H7 (cell line): ENCODE measurements around the gene BLOC1S1. TPM values are rescaled to one million over a fixed set of nuclear protein-coding genes. Genes with fewer than 3 reads are reported as not detected.

ENCODE experiments used
- DNase-seq: peaks from one replicate; pipeline ENCODE4 v3.0.0; 2012
- H3K27me3 ChIP-seq: 2 replicates; pipeline ENCODE4 v1.6.0; 2011; ENCODE audit warnings: mild to moderate bottlenecking, low read length; ENCODE audit not compliant: control insufficient read depth, insufficient read depth
- H3K36me3 ChIP-seq: replicated peaks from 2 replicates; pipeline ENCODE4 v1.5.1; 2011; ENCODE audit warnings: low read length; ENCODE audit not compliant: control insufficient read depth, insufficient read depth
- H3K4me3 ChIP-seq: 2 replicates; pipeline ENCODE4 v1.5.1; 2011; ENCODE audit warnings: low read depth, mild to moderate bottlenecking, control low read depth, low read length, moderate library complexity; ENCODE audit not compliant: insufficient read depth
- total RNA-seq: library from RNA; depleted of rRNA; stranded (reverse); fragments of >200 nt; shearing (Covaris generic); gene quantifications from 2 replicates; pipeline ENCODE4 v1.2.3, GENCODE V29; 2014

Gene BLOC1S1
- total RNA-seq, 1 experiment from 2014 or later = 76.9 TPM

GRCh38 chr12:55699471-55700055 is 16.3 kb upstream of the BLOC1S1 start:
- Histone ChIP-seq H3K4me3 (no peak overlapping the region), H3K36me3 (peaks cover 3% of the 10 kb centered on the region), H3K27me3 (no peaks in the 10 kb centered on the region)
- DNase-seq = peak; percentile 26

GRCh38 chr12:55700255-55701018 is 15.4 kb upstream of the BLOC1S1 start:
- DNase-seq = no peak
- H3K36me3 ChIP-seq = peaks cover 3% of the 10 kb centered on the region
- no peaks in the 10 kb centered on the region for H3K27me3 ChIP-seq
- no peak overlapping the region for H3K4me3 ChIP-seq

- no peak for DNase-seq
- no peaks in the 10 kb centered on the region; the same call in none of the 2 replicates for H3K36me3 ChIP-seq
These were observed 13.0 kb upstream of the BLOC1S1 start for GRCh38 chr12:55702861-55703260.

DNA sequence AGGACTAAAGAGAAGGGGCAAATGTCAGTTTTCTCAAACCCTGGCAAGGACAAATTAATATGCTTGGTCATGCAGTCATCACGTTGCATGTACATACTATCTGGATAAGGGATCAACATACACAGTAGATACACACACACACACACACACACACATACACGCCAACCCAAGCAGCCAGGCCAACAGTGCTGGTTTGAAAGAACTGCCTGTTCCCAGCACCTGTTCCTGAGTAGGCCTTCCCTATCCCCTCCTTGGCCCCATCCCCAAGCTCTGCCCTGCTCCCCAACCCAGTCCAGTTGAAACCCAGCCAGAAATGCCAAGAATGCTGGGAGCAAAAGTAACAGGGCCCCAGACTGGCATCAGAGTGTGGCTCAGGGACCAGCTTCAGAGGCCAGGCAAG is 12.6 kb upstream of the BLOC1S1 start:
- peaks cover 4% of the 10 kb centered on the region; the same call in 1 of the 2 replicates for H3K27me3 ChIP-seq
- H3K36me3 ChIP-seq = no peaks in the 10 kb centered on the region; the same call in none of the 2 replicates
- H3K4me3 ChIP-seq = no peak overlapping the region
- no peak for DNase-seq

More at GRCh38 chr12:55702861-55703260, 13.0 kb upstream of the BLOC1S1 start:
- Histone ChIP-seq H3K27me3 (peaks cover 4% of the 10 kb centered on the region; the same call in 1 of the 2 replicates), H3K4me3 (no peak overlapping the region)

- Histone ChIP-seq H3K4me3 (no peak overlapping the region), H3K27me3 (peaks cover 4% of the 10 kb centered on the region; the same call in 1 of the 2 replicates), H3K36me3 (no peaks in the 10 kb centered on the region; the same call in 1 of the 2 replicates)
- no peak for DNase-seq
These were observed 11.7 kb upstream of the BLOC1S1 start for GRCh38 chr12:55703901-55704761.

DNA sequence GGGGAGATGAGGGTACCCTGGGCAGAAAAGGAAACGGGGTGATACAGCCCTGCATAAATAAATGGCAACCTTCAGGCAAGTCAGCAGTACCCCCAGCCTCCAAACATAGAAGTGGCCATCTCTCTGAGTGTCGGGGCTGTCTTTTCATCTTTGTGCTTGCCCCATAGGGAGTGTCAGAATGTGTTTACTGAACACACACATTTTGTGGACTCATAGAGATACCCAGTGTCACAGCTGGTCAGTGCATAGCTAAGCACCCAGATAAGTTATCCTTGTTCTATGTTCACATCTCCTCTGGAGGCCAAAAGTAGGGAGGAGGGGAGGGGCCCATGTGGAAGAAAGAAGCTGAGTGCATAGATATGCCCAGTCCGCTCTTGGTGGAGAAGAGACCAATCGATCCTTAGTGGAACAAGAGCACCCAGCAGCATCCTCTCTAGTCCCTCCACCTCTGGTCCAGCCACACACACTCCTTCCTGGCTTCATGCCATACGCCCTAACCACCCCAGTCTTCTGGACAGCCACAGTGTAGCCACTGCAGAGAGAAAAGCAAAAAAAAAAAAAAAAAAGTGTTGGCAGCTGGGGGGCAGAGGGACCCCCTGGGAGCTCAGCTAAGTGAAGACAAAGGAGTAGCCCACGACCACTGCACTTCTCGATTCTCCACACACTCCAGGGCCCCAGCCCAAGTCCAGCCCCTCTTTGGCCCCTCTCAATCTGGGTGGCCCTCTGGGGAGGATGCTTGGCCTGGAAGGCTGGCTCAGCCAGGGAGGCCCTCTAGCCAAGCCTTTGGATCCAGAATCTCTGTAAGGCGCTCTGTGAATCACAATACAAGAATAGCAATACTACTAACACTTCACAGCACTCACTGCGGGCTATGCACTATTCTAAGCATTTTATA is 10.8 kb upstream of the BLOC1S1 start:
- DNase-seq = no peak
- no peaks in the 10 kb centered on the region; the same call in 1 of the 2 replicates for H3K36me3 ChIP-seq
- H3K4me3 ChIP-seq = no peak overlapping the region
- peaks cover 6% of the 10 kb centered on the region; the same call in 1 of the 2 replicates for H3K27me3 ChIP-seq

DNA sequence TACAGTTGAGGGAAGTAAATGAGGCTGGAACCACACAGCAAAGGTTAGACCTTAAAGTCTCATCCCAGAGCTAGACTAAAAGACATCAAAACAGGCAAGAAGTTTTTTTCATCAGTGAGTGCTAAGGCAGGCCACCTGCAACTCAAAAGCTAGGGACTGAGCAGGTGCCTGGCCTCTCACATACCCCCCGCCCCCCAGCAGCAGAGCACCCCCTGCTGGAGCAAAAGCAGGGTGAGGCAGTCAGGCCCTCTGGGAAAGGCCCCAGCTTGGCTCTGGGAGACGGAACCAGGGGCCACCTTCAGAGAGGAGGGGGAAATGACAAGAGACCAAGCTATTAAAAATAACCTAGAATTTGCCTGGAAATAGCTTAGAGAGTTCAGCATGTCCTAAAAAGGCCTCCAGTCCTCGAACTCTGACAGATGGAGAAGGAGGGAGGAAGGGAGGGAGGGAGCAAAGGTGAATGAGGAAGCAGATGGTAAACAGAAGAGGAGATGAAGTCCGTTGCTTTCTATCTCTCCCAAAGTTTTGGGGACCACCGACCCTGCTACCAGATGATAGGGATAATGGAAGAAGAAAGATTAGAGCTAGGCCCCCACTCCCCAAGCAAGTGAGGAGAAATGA is 10.0 kb upstream of the BLOC1S1 start:
- H3K4me3 ChIP-seq = no peak overlapping the region
- peaks cover 6% of the 10 kb centered on the region; the same call in 1 of the 2 replicates for H3K27me3 ChIP-seq
- no peaks in the 10 kb centered on the region; the same call in 1 of the 2 replicates for H3K36me3 ChIP-seq
- peak; percentile 92 for DNase-seq

- peak overlapping the region; percentile 95 for H3K4me3 ChIP-seq
- H3K27me3 ChIP-seq = peaks cover 6% of the 10 kb centered on the region; the same call in 1 of the 2 replicates
- H3K36me3 ChIP-seq = no peaks in the 10 kb centered on the region
- DNase-seq = no peak
These were observed 9.2 kb upstream of the BLOC1S1 start for GRCh38 chr12:55706568-55707218.

DNA sequence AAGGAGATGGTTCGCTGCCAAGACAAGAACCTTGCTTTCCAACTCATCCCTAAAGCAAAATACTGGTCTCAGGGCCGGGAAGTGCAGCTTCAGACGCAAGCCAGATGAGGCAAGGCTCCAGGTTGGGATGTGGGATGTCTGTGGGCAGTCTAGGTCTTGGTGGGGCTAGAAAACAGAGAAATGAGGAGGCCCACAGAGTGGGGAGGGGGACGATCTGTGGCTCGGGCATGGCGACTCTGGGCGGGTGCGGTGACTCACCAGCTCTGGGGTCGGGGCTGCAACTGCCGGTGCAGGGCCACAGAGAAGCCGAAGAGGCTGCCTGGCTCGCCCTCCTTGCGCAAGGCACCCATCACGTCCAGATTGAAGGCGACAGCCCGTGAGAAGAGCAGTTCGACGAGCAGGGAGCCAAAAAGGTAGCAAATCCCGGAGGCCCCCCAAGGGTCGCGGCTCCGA is 8.6 kb upstream of the BLOC1S1 start:
- peak overlapping the region; percentile 95 for H3K4me3 ChIP-seq
- DNase-seq = no peak
- H3K27me3 ChIP-seq = peaks cover 9% of the 10 kb centered on the region; the same call in 1 of the 2 replicates
- no peaks in the 10 kb centered on the region for H3K36me3 ChIP-seq

DNA sequence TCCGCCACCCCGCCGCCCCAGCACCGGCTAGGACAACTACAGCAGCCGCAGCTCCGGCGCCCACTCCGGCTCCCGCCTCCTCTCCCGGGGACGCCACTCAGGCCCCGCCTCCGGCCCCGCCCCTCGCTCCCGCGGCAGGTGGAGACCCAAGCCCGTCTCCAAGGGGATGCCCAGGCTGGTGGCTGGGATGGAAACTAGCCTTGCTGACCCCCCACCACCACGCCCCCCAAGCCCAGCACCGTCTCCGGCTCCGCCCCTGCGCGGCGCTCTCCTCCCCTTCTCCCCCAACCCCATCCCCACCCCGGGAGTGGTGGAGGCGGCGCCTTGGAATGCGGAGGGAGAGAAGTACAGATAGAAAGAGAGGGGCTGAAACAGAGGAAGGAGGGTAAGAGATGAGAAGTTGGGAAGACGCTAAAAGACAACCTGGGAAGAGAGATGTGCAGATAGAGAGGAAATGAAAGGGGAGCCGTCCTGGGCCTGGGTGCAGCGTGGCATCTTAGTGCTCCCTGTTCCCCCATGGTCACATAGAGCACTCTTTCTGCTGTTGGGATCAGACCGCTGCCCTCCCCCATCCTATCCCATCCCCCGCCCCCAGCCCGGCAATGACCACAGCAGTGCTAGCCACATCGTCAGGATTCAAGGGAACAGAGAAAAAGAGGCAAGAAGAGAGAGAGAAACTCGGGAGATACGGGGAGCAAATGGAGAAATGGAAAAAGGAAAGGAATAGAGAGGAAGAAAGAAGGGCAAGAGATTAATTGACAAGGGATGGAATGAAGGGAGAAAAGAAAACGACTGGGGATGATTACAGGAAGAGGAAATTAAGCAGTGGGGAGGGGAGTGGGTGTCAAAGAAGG is 7.8 kb upstream of the BLOC1S1 start, which contains the start of gene ITGA7:
ITGA7 (minus strand) TSS at position 64 of the 854 bp plus-strand sequence. CDS start 222 bp downstream, outside the sequence.
- H3K36me3 ChIP-seq = no peaks in the 10 kb centered on the region
- peak; percentile 100 for DNase-seq
- H3K4me3 ChIP-seq = peak within 1 kb of the TSS; percentile 95
- H3K27me3 ChIP-seq = peaks cover 11% of the 10 kb centered on the region; the same call in 1 of the 2 replicates

- Histone ChIP-seq H3K27me3 (peaks cover 11% of the 10 kb centered on the region; the same call in 1 of the 2 replicates), H3K4me3 (peak overlapping the region; percentile 95), H3K36me3 (no peaks in the 10 kb centered on the region)
- no peak for DNase-seq
These were observed 7.1 kb upstream of the BLOC1S1 start for GRCh38 chr12:55708695-55709233.
